GM23338 (cell line): ENCODE results near the gene ETV4. TPM values are rescaled to one million over a fixed set of nuclear protein-coding genes. Genes with fewer than 3 reads are reported as not detected.

Experiments used
- ATAC-seq: fragments of 200-7000 bp; cut with Tn5 transposase; 3 replicates; pipeline ENCODE4 v1.9.1; 2020
- DNase-seq: peaks from one replicate; pipeline ENCODE4 v3.0.0-alpha.2; 2015; ENCODE audit warnings: low spot score
- H2AFZ ChIP-seq: fragments of 200-600 bp; sonication (generic); 2 replicates; pipeline ENCODE4 v1.8.0; 2016; ENCODE audit warnings: antibody characterized with exemption, mild to moderate bottlenecking, moderate library complexity
- H3F3A ChIP-seq: fragments of 200-600 bp; sonication (generic); replicated peaks from 2 replicates; pipeline ENCODE4 v1.8.0; 2017; ENCODE audit warnings: antibody characterized with exemption, mixed run types, low read depth
- H3K27ac ChIP-seq: fragments of 200-600 bp; sonication (generic); 2 replicates; pipeline ENCODE4 v1.6.1; 2016; ENCODE audit warnings: low read depth
- H3K27me3 ChIP-seq: fragments of 200-600 bp; sonication (generic); 2 replicates; pipeline ENCODE4 v1.8.0; 2016; ENCODE audit warnings: mild to moderate bottlenecking, mixed run types, moderate library complexity; ENCODE audit not compliant: insufficient read depth
- H3K36me3 ChIP-seq: fragments of 200-600 bp; sonication (generic); 2 replicates; pipeline ENCODE4 v1.8.0; 2016; ENCODE audit warnings: mild to moderate bottlenecking; ENCODE audit not compliant: insufficient read depth
- H3K4me1 ChIP-seq: fragments of 200-600 bp; sonication (generic); 2 replicates; pipeline ENCODE4 v1.8.0; 2016; ENCODE audit warnings: mild to moderate bottlenecking, moderate library complexity; ENCODE audit not compliant: insufficient read depth
- H3K4me2 ChIP-seq: fragments of 200-600 bp; sonication (generic); 2 replicates; pipeline ENCODE4 v1.7.1; 2017; ENCODE audit warnings: mixed run types
- H3K4me3 ChIP-seq: fragments of 200-600 bp; sonication (generic); 2 replicates; pipeline ENCODE4 v1.6.1; 2016; ENCODE audit warnings: mixed run types
- H3K79me2 ChIP-seq: fragments of 200-600 bp; sonication (generic); replicated peaks from 2 replicates; pipeline ENCODE4 v1.8.0; 2017; ENCODE audit warnings: mild to moderate bottlenecking; ENCODE audit not compliant: insufficient read depth
- H3K9me2 ChIP-seq: fragments of 200-600 bp; sonication (generic); 2 replicates; pipeline ENCODE4 v1.8.0; 2017; ENCODE audit not compliant: insufficient read depth
- H4K20me1 ChIP-seq: fragments of 200-600 bp; sonication (generic); replicated peaks from 2 replicates; pipeline ENCODE4 v1.8.0; 2017; ENCODE audit warnings: mild to moderate bottlenecking; ENCODE audit not compliant: insufficient read depth
- H3K27ac Mint-ChIP-seq: 2 replicates; pipeline ENCODE4 v1.8.0; 2020; ENCODE audit warnings: inconsistent platforms, mild to moderate bottlenecking, moderate library complexity, mixed read lengths
- H3K27me3 Mint-ChIP-seq: 3 replicates; pipeline ENCODE4 v1.8.0; 2022; ENCODE audit warnings: low read depth, mild to moderate bottlenecking, moderate library complexity, mixed read lengths, inconsistent platforms; ENCODE audit not compliant: insufficient read depth, poor library complexity
- H3K36me3 Mint-ChIP-seq: 3 replicates; pipeline ENCODE4 v1.8.0; 2021; ENCODE audit warnings: low read depth, mild to moderate bottlenecking, inconsistent platforms, moderate library complexity, mixed read lengths
- H3K4me1 Mint-ChIP-seq: 3 replicates; pipeline ENCODE4 v1.8.0; 2020; ENCODE audit warnings: mild to moderate bottlenecking, inconsistent platforms, mixed read lengths
- H3K4me3 Mint-ChIP-seq: 3 replicates; pipeline ENCODE4 v1.8.0; 2021; ENCODE audit warnings: moderate library complexity, mild to moderate bottlenecking, inconsistent platforms, mixed read lengths
- H3K9me3 Mint-ChIP-seq: 3 replicates; pipeline ENCODE4 v1.8.0; 2020; ENCODE audit warnings: moderate library complexity, mild to moderate bottlenecking, inconsistent platforms, mixed read lengths
- EZH2phosphoT487 ChIP-seq: fragments of 200-600 bp; sonication (generic); IDR thresholded peaks from one replicate; pipeline ENCODE4 v1.8.1; 2018; ENCODE audit warnings: antibody characterized with exemption; ENCODE audit not compliant: unreplicated experiment
- POLR2AphosphoS5 ChIP-seq: IDR thresholded peaks from 2 replicates; pipeline ENCODE4 v1.6.1; 2016; ENCODE audit warnings: antibody characterized with exemption, low read depth
- polyA plus RNA-seq: library from polyadenylated mRNA; unstranded; fragments of >200 nt; fragmentation: Nextera tagmentation; extraction: Ambion mirVana; gene quantifications from 2 replicates; pipeline ENCODE4 v1.2.1, GENCODE V29; 2016
- total RNA-seq: library from RNA; depleted of rRNA; stranded (reverse); fragments of >200 nt; shearing (Covaris generic); gene quantifications from 2 replicates; pipeline ENCODE4 v1.2.3, GENCODE V29; 2014
- TF ChIP-seq, protein P1 (sequence below): fragments of 250-450 bp; sonication (Bioruptor Pico); IDR thresholded peaks from 2 replicates; pipeline ENCODE4 v1.5.0; 2020; ENCODE audit warnings: mild to moderate bottlenecking, moderate library complexity
- TF ChIP-seq, protein P2 (sequence below): IDR thresholded peaks from 2 replicates; pipeline ENCODE4 v1.6.1; 2016; ENCODE audit warnings: antibody characterized with exemption
- TF ChIP-seq, protein P3 (sequence below), 2 experiments: fragments of 200-600 bp in 1 of 2; sonication (generic) in 1 of 2; conservative IDR thresholded peaks; 2 replicates each; pipeline versions ENCODE4 v1.5.1 to v1.6.1; 2016 to 2017; ENCODE audit warnings: antibody characterized with exemption in 2 of 2, low read depth in 2 of 2, mild to moderate bottlenecking in 2 of 2, moderate library complexity in 1 of 2

The ETV4 gene
- total and polyA plus RNA-seq, 2 experiments from 2014 or later: 97.2 to 149 TPM

DNA sequence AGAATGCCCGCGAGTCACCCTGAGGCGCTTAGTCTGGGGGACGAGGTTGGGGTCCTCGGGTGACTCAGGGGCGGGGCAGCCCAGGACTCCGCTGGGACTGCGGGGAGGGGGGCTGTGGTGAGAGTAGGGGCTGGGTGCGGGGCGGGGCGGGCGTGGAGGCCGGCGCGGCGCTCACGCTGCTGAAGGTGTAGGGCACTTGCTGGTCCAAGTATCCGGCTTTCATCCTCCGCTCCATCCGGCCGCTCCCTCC lies 832 bp downstream of the ETV4 start (continued):
- TF ChIP-seq, protein P1, sequence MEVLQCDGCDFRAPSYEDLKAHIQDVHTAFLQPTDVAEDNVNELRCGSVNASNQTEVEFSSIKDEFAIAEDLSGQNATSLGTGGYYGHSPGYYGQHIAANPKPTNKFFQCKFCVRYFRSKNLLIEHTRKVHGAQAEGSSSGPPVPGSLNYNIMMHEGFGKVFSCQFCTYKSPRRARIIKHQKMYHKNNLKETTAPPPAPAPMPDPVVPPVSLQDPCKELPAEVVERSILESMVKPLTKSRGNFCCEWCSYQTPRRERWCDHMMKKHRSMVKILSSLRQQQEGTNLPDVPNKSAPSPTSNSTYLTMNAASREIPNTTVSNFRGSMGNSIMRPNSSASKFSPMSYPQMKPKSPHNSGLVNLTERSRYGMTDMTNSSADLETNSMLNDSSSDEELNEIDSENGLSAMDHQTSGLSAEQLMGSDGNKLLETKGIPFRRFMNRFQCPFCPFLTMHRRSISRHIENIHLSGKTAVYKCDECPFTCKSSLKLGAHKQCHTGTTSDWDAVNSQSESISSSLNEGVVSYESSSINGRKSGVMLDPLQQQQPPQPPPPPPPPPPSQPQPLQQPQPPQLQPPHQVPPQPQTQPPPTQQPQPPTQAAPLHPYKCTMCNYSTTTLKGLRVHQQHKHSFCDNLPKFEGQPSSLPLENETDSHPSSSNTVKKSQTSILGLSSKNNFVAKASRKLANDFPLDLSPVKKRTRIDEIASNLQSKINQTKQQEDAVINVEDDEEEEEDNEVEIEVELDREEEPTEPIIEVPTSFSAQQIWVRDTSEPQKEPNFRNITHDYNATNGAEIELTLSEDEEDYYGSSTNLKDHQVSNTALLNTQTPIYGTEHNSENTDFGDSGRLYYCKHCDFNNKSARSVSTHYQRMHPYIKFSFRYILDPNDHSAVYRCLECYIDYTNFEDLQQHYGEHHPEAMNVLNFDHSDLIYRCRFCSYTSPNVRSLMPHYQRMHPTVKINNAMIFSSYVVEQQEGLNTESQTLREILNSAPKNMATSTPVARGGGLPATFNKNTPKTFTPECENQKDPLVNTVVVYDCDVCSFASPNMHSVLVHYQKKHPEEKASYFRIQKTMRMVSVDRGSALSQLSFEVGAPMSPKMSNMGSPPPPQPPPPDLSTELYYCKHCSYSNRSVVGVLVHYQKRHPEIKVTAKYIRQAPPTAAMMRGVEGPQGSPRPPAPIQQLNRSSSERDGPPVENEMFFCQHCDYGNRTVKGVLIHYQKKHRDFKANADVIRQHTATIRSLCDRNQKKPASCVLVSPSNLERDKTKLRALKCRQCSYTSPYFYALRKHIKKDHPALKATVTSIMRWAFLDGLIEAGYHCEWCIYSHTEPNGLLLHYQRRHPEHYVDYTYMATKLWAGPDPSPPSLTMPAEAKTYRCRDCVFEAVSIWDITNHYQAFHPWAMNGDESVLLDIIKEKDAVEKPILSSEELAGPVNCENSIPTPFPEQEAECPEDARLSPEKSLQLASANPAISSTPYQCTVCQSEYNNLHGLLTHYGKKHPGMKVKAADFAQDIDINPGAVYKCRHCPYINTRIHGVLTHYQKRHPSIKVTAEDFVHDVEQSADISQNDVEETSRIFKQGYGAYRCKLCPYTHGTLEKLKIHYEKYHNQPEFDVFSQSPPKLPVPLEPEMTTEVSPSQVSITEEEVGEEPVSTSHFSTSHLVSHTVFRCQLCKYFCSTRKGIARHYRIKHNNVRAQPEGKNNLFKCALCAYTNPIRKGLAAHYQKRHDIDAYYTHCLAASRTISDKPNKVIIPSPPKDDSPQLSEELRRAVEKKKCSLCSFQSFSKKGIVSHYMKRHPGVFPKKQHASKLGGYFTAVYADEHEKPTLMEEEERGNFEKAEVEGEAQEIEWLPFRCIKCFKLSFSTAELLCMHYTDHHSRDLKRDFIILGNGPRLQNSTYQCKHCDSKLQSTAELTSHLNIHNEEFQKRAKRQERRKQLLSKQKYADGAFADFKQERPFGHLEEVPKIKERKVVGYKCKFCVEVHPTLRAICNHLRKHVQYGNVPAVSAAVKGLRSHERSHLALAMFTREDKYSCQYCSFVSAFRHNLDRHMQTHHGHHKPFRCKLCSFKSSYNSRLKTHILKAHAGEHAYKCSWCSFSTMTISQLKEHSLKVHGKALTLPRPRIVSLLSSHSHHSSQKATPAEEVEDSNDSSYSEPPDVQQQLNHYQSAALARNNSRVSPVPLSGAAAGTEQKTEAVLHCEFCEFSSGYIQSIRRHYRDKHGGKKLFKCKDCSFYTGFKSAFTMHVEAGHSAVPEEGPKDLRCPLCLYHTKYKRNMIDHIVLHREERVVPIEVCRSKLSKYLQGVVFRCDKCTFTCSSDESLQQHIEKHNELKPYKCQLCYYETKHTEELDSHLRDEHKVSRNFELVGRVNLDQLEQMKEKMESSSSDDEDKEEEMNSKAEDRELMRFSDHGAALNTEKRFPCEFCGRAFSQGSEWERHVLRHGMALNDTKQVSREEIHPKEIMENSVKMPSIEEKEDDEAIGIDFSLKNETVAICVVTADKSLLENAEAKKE: no peak
- TF ChIP-seq, protein P2, sequence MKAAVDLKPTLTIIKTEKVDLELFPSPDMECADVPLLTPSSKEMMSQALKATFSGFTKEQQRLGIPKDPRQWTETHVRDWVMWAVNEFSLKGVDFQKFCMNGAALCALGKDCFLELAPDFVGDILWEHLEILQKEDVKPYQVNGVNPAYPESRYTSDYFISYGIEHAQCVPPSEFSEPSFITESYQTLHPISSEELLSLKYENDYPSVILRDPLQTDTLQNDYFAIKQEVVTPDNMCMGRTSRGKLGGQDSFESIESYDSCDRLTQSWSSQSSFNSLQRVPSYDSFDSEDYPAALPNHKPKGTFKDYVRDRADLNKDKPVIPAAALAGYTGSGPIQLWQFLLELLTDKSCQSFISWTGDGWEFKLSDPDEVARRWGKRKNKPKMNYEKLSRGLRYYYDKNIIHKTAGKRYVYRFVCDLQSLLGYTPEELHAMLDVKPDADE: no peak

GRCh38 chr17:43543771-43544575 lies 2.2 kb downstream of the ETV4 start:
- Mint-ChIP-seq H3K4me3 (peak overlapping the region; percentile 99), H3K36me3 (peaks cover 31% of the 10 kb centered on the region), H3K4me1 (peaks cover 68% of the 10 kb centered on the region), H3K9me3 (no peaks in the 10 kb centered on the region; the same call in 2 of the 3 replicates), H3K27me3 (peaks cover 30% of the 10 kb centered on the region), H3K27ac (peak overlapping the region; percentile 95)
- peak overlapping the region; percentile 90 for H3K4me2 ChIP-seq
- peak; percentile 62 for TF ChIP-seq POLR2AphosphoS5
- TF ChIP-seq EZH2phosphoT487: no peak
- TF ChIP-seq, protein P3, sequence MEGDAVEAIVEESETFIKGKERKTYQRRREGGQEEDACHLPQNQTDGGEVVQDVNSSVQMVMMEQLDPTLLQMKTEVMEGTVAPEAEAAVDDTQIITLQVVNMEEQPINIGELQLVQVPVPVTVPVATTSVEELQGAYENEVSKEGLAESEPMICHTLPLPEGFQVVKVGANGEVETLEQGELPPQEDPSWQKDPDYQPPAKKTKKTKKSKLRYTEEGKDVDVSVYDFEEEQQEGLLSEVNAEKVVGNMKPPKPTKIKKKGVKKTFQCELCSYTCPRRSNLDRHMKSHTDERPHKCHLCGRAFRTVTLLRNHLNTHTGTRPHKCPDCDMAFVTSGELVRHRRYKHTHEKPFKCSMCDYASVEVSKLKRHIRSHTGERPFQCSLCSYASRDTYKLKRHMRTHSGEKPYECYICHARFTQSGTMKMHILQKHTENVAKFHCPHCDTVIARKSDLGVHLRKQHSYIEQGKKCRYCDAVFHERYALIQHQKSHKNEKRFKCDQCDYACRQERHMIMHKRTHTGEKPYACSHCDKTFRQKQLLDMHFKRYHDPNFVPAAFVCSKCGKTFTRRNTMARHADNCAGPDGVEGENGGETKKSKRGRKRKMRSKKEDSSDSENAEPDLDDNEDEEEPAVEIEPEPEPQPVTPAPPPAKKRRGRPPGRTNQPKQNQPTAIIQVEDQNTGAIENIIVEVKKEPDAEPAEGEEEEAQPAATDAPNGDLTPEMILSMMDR (conservative IDR thresholded peaks at IDR 0.05; ENCODE audit: low read depth in 2 of 2): peak; percentile 13 to 32; a peak in 2 of 4 replicates
- H3K4me3 ChIP-seq: peak overlapping the region; percentile 74
- ATAC-seq (peak; percentile 1; the same call in 2 of the 3 replicates), DNase-seq (peak; percentile 73)
- H3K36me3 ChIP-seq: no peaks in the 10 kb centered on the region
- 0 out of 2 replicates have a peak, but pooled peaks cover 13% of the 10 kb centered on the region for H3K27me3 ChIP-seq
- H3F3A ChIP-seq: peaks cover 10% of the 10 kb centered on the region; the same call in 1 of the 2 replicates
- peaks cover 60% of the 10 kb centered on the region for H3K79me2 ChIP-seq
- no peaks in the 10 kb centered on the region for H3K9me2 ChIP-seq
- peaks cover 26% of the 10 kb centered on the region for H4K20me1 ChIP-seq
- H3K27ac ChIP-seq: peak overlapping the region; percentile 95
- no peak overlapping the region for H2AFZ ChIP-seq
- peaks cover 67% of the 10 kb centered on the region for H3K4me1 ChIP-seq
